C4-2B (cell line): Measurements from ENCODE around the gene FOXJ3.
A peak's percentile ranks its signal among the peaks of the same experiment; 100 is the strongest.

Experiments
- H3K27ac ChIP-seq: fragments of 450-650 bp; 2 replicates; pipeline ENCODE4 v1.5.1; 2017
- ZFX ChIP-seq: fragments of 450-650 bp; IDR thresholded peaks from 2 replicates; pipeline ENCODE4 v1.6.1; 2017
- TF ChIP-seq, protein P1 (sequence below): fragments of 450-650 bp; conservative IDR thresholded peaks from 2 replicates; pipeline ENCODE4 v1.5.1; 2017; ENCODE audit warnings: mild to moderate bottlenecking

Gene FOXJ3

DNA sequence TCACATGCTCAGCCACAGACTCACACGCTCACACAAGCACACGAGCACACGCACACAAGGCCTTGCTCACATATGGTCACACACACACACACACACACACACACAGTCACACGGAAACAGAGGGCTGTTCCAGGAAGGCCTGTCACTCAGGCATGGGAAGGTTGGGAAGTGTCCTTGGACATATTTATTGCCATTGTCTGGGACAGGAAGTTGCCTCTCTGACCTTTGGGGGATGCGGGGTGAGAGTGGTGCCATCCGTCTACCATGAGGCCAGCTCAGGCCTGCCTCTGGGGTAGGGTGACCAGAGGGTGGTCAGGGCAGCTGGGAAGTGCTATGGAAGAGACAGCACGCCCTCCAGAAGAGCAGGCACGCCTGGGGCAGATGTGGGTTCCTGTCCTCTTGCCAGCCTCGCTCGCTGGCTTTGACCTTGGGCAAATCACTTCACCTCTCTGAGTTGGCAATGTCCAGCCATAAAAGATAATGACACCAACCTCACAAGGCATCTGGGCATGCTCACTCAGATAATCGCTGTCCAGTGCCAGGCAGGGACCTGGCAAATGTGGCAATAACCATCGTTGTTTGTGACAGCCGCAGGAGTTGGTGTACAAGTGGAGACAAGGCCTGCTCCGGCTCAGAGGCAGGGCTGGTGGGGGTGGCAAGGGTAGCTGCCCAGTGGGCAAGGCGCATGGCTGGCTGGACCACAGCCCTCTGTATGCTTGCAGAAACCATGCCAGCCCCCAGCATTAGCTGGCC is 162.5 kb downstream of the FOXJ3 start:
- H3K27ac ChIP-seq, result peak overlapping the region; percentile 61
- TF ChIP-seq ZFX, result no peak
- TF ChIP-seq, protein P1, sequence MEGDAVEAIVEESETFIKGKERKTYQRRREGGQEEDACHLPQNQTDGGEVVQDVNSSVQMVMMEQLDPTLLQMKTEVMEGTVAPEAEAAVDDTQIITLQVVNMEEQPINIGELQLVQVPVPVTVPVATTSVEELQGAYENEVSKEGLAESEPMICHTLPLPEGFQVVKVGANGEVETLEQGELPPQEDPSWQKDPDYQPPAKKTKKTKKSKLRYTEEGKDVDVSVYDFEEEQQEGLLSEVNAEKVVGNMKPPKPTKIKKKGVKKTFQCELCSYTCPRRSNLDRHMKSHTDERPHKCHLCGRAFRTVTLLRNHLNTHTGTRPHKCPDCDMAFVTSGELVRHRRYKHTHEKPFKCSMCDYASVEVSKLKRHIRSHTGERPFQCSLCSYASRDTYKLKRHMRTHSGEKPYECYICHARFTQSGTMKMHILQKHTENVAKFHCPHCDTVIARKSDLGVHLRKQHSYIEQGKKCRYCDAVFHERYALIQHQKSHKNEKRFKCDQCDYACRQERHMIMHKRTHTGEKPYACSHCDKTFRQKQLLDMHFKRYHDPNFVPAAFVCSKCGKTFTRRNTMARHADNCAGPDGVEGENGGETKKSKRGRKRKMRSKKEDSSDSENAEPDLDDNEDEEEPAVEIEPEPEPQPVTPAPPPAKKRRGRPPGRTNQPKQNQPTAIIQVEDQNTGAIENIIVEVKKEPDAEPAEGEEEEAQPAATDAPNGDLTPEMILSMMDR, result no peak

- TF ChIP-seq, protein P1, result no peak
- TF ChIP-seq ZFX, result no peak
- no peak overlapping the region for H3K27ac ChIP-seq
Measured at GRCh38 chr1:42171679-42172266, 163.3 kb downstream of the FOXJ3 start.

GRCh38 chr1:42170779-42171621 is 164.0 kb downstream of the FOXJ3 start:
- no peak overlapping the region for H3K27ac ChIP-seq
- TF ChIP-seq ZFX, result no peak
- TF ChIP-seq, protein P1, result no peak

GRCh38 chr1:42168763-42169162 is 166.3 kb downstream of the FOXJ3 start:
- TF ChIP-seq ZFX, result no peak
- TF ChIP-seq, protein P1, result no peak
- no peak overlapping the region for H3K27ac ChIP-seq

GRCh38 chr1:42168391-42168670 is 166.7 kb downstream of the FOXJ3 start:
- H3K27ac ChIP-seq, result no peak overlapping the region
- no peak for TF ChIP-seq ZFX
- TF ChIP-seq, protein P1, result no peak

DNA sequence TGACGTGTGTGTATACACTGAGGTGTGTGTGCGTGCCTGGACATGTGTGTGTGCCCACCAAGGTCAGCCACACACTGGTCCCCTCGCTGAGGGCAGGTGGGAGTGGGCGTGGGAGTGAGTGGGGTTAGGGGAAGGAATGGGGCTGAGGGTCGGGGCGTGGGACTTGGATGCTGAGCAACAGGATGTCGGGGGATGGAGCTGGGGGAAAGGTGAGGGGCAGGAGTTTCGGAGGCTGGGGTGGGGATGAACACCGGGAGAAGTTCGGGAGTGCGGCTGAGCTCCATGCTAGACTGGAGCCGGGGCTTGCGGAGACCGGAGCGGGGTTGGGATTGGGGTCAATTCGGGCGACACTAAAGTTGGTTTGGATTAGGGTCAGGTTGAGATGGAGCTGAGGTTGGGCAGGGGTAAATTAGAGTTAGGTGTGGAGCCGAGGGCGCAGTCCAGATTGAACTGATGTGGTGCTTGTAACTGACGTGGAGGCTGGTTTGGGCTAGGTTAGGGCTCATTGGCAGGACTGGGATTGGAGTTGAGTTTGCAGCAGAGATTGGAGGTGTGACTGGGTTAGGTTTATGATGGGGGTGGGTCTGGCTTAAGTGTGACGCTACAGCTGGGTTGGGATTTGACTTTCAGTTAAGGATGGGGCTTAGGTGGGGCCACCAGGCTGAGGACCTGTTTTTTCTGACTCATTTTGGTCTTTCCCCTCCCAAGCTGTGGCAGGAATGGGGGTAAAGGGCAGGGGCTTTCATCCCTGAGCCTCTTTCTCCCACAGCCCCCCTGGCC is 167.2 kb downstream of the FOXJ3 start:
- H3K27ac ChIP-seq, result no peak overlapping the region
- TF ChIP-seq ZFX, result no peak
- TF ChIP-seq, protein P1, result no peak
